GM23338 (cell line): ENCODE data around the gene RAP2B. TPM values are rescaled to one million over a fixed set of nuclear protein-coding genes. Genes with fewer than 3 reads are reported as not detected.

Experiments used
- ATAC-seq: fragments of 200-7000 bp; cut with Tn5 transposase; 3 replicates; pipeline ENCODE4 v1.9.1; 2020
- DNase-seq: peaks from one replicate; pipeline ENCODE4 v3.0.0-alpha.2; 2015; ENCODE audit warnings: low spot score
- H2AFZ ChIP-seq: fragments of 200-600 bp; sonication (generic); 2 replicates; pipeline ENCODE4 v1.8.0; 2016; ENCODE audit warnings: antibody characterized with exemption, mild to moderate bottlenecking, moderate library complexity
- H3F3A ChIP-seq: fragments of 200-600 bp; sonication (generic); replicated peaks from 2 replicates; pipeline ENCODE4 v1.8.0; 2017; ENCODE audit warnings: antibody characterized with exemption, mixed run types, low read depth
- H3K27ac ChIP-seq: fragments of 200-600 bp; sonication (generic); 2 replicates; pipeline ENCODE4 v1.6.1; 2016; ENCODE audit warnings: low read depth
- H3K27me3 ChIP-seq: fragments of 200-600 bp; sonication (generic); 2 replicates; pipeline ENCODE4 v1.8.0; 2016; ENCODE audit warnings: mild to moderate bottlenecking, mixed run types, moderate library complexity; ENCODE audit not compliant: insufficient read depth
- H3K36me3 ChIP-seq: fragments of 200-600 bp; sonication (generic); 2 replicates; pipeline ENCODE4 v1.8.0; 2016; ENCODE audit warnings: mild to moderate bottlenecking; ENCODE audit not compliant: insufficient read depth
- H3K4me1 ChIP-seq: fragments of 200-600 bp; sonication (generic); 2 replicates; pipeline ENCODE4 v1.8.0; 2016; ENCODE audit warnings: mild to moderate bottlenecking, moderate library complexity; ENCODE audit not compliant: insufficient read depth
- H3K4me2 ChIP-seq: fragments of 200-600 bp; sonication (generic); 2 replicates; pipeline ENCODE4 v1.7.1; 2017; ENCODE audit warnings: mixed run types
- H3K4me3 ChIP-seq: fragments of 200-600 bp; sonication (generic); 2 replicates; pipeline ENCODE4 v1.6.1; 2016; ENCODE audit warnings: mixed run types
- H3K79me2 ChIP-seq: fragments of 200-600 bp; sonication (generic); replicated peaks from 2 replicates; pipeline ENCODE4 v1.8.0; 2017; ENCODE audit warnings: mild to moderate bottlenecking; ENCODE audit not compliant: insufficient read depth
- H3K9me2 ChIP-seq: fragments of 200-600 bp; sonication (generic); 2 replicates; pipeline ENCODE4 v1.8.0; 2017; ENCODE audit not compliant: insufficient read depth
- H4K20me1 ChIP-seq: fragments of 200-600 bp; sonication (generic); replicated peaks from 2 replicates; pipeline ENCODE4 v1.8.0; 2017; ENCODE audit warnings: mild to moderate bottlenecking; ENCODE audit not compliant: insufficient read depth
- H3K27ac Mint-ChIP-seq: 2 replicates; pipeline ENCODE4 v1.8.0; 2020; ENCODE audit warnings: inconsistent platforms, mild to moderate bottlenecking, moderate library complexity, mixed read lengths
- H3K27me3 Mint-ChIP-seq: 3 replicates; pipeline ENCODE4 v1.8.0; 2022; ENCODE audit warnings: low read depth, mild to moderate bottlenecking, moderate library complexity, mixed read lengths, inconsistent platforms; ENCODE audit not compliant: insufficient read depth, poor library complexity
- H3K36me3 Mint-ChIP-seq: 3 replicates; pipeline ENCODE4 v1.8.0; 2021; ENCODE audit warnings: low read depth, mild to moderate bottlenecking, inconsistent platforms, moderate library complexity, mixed read lengths
- H3K4me1 Mint-ChIP-seq: 3 replicates; pipeline ENCODE4 v1.8.0; 2020; ENCODE audit warnings: mild to moderate bottlenecking, inconsistent platforms, mixed read lengths
- H3K4me3 Mint-ChIP-seq: 3 replicates; pipeline ENCODE4 v1.8.0; 2021; ENCODE audit warnings: moderate library complexity, mild to moderate bottlenecking, inconsistent platforms, mixed read lengths
- H3K9me3 Mint-ChIP-seq: 3 replicates; pipeline ENCODE4 v1.8.0; 2020; ENCODE audit warnings: moderate library complexity, mild to moderate bottlenecking, inconsistent platforms, mixed read lengths
- CREB1 ChIP-seq: fragments of 250-450 bp; sonication (Bioruptor Pico); IDR thresholded peaks from 2 replicates; pipeline ENCODE4 v1.5.0; 2020; ENCODE audit warnings: low read depth, mild to moderate bottlenecking, moderate library complexity
- EZH2 ChIP-seq: fragments of 200-600 bp; sonication (generic); IDR thresholded peaks from one replicate; pipeline ENCODE4 v1.8.0; 2017; ENCODE audit warnings: antibody characterized with exemption, mild to moderate bottlenecking, low read depth; ENCODE audit not compliant: unreplicated experiment
- EZH2phosphoT487 ChIP-seq: fragments of 200-600 bp; sonication (generic); IDR thresholded peaks from one replicate; pipeline ENCODE4 v1.8.1; 2018; ENCODE audit warnings: antibody characterized with exemption; ENCODE audit not compliant: unreplicated experiment
- JUNB ChIP-seq: IDR thresholded peaks from one replicate; pipeline ENCODE4 v1.6.1; 2016; ENCODE audit warnings: antibody characterized with exemption; ENCODE audit not compliant: unreplicated experiment
- STAT1 ChIP-seq: IDR thresholded peaks from one replicate; pipeline ENCODE4 v1.6.1; 2016; ENCODE audit warnings: antibody characterized with exemption; ENCODE audit not compliant: unreplicated experiment
- ZNF114 ChIP-seq: fragments of 250-450 bp; sonication (Bioruptor Pico); IDR thresholded peaks from 2 replicates; pipeline ENCODE4 v1.5.0; 2020; ENCODE audit warnings: mild to moderate bottlenecking, moderate library complexity
- ZNF331 ChIP-seq: fragments of 250-450 bp; sonication (Bioruptor Pico); IDR thresholded peaks from 2 replicates; pipeline ENCODE4 v1.5.0; 2020; ENCODE audit warnings: low read depth, mild to moderate bottlenecking, moderate library complexity
- ZNF462 ChIP-seq: fragments of 250-450 bp; sonication (Bioruptor Pico); IDR thresholded peaks from 2 replicates; pipeline ENCODE4 v1.5.0; 2020; ENCODE audit warnings: mild to moderate bottlenecking, moderate library complexity
- polyA plus RNA-seq: library from polyadenylated mRNA; unstranded; fragments of >200 nt; fragmentation: Nextera tagmentation; extraction: Ambion mirVana; gene quantifications from 2 replicates; pipeline ENCODE4 v1.2.1, GENCODE V29; 2016
- total RNA-seq: library from RNA; depleted of rRNA; stranded (reverse); fragments of >200 nt; shearing (Covaris generic); gene quantifications from 2 replicates; pipeline ENCODE4 v1.2.3, GENCODE V29; 2014

The RAP2B gene
- total and polyA plus RNA-seq, 2 experiments from 2014 or later, result 22.5 to 24.0 TPM

DNA sequence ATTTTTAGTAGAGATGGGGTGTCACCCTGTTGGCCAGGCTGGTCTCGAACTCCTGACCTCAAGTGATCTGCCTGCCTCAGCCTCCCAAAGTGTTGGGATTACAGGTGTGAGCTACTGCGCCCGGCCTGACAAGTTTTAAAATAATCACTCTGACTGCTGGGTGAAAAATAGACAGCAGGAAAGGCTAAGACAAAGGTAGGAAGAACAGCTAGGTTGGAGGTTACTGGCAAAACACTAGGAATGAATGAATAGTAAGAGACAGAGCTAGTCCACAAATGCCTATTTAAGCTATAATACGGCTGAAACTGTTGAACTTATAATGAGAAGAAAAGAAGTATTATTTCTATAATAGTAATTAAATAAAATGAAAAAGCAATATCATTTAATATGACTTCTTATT is 46.7 kb upstream of the RAP2B start (continued):
- TF ChIP-seq ZNF462 (CRISPR knock-in tag) (no peak), EZH2 (no peak), EZH2phosphoT487 (no peak), JUNB (no peak), STAT1 (no peak), ZNF331 (CRISPR knock-in tag) (no peak), CREB1 (CRISPR knock-in tag) (no peak)

DNA sequence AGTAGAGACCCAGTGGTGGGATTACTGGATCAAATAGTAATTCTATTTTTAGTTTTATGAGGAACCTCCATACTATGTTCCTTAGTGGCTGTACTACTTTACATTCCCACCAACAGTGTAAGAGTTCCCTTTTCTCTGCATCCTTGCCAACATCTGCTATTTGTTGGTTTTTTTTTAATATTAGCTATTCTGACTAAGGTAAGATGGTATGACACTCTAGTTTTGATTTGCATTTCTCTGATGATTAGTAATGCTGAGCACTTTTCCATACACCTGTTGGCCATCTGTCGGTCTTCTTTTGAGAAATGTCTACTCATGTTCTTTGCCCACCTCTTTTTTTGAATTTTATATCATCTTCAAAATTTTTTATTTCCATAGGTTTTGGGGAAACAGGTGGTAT is 34.2 kb upstream of the RAP2B start:
- ATAC-seq, result no peak
- Histone ChIP-seq H3K27ac (no peak overlapping the region), H3K79me2 (no peaks in the 10 kb centered on the region), H3K36me3 (no peaks in the 10 kb centered on the region), H2AFZ (no peak overlapping the region), H3K9me2 (no peaks in the 10 kb centered on the region), H3K27me3 (no peaks in the 10 kb centered on the region), H3F3A (no peaks in the 10 kb centered on the region), H3K4me3 (no peak overlapping the region), H4K20me1 (no peaks in the 10 kb centered on the region), H3K4me1 (no peaks in the 10 kb centered on the region), H3K4me2 (no peak overlapping the region)
- Mint-ChIP-seq H3K9me3 (peaks cover 4% of the 10 kb centered on the region; the same call in 1 of the 3 replicates), H3K27me3 (no peaks in the 10 kb centered on the region), H3K4me1 (no peaks in the 10 kb centered on the region), H3K27ac (no peak overlapping the region), H3K4me3 (no peak overlapping the region), H3K36me3 (peaks cover 4% of the 10 kb centered on the region; the same call in 2 of the 3 replicates)
- no peak for DNase-seq
- TF ChIP-seq EZH2, result no peak
- no peak for TF ChIP-seq CREB1 (CRISPR knock-in tag)
- no peak for TF ChIP-seq ZNF114
- no peak for TF ChIP-seq STAT1
